ENCODE measurements around the gene ABHD5.
"Not testable (repeated sequence)": the region's sequence is repeated elsewhere in the genome, so short reads cannot be mapped to it uniquely, and the experiment has no call there.

Gene ABHD5

DNA sequence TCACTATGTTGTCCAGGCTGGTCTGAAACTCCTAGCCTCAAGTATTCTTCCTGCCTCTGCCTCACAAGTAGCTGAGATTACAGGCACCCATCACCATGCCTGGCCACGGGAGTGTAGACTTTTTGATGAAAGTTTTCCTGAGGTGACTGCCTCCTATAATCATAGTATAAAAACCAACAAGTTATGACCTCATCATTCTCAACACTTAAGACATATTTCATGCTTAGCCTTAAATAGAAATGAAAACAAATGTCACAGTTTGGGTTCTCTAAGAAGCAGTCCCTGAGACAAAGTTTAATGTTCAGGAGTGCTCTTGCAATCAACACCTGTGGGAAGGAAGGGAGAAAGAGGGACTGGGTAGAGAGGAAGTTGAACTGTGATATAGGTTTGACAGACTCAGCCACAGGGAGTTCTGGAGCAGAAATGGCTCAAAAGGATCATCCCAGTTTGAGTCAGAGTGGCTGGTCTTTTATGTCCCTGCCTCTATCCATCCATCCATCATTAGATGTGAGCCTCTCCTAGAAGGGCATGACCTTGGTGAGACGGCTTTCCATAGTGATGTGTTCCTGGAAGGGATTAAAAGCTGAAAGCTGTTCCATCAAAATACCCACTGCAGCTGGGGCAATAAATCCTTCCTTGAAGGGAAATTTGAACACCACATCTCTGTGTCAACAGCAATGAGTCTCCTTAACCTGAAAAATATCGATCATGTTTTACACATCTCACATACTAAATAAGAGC, 16.2 kb upstream of the ABHD5 start:
- Mint-ChIP-seq H3K9me3 (no peaks in the 10 kb centered on the region), H3K36me3 (ENCODE audit: insufficient read depth) (no peaks in the 10 kb centered on the region), H3K4me1 (ENCODE audit: low read depth in 2 of 2) (no peaks in the 10 kb centered on the region), H3K27ac (no peak overlapping the region), H3K27me3 (peaks cover 30 to 48% of the 10 kb centered on the region in 2 donors), H3K4me3 (no peak overlapping the region)
- DNase-seq (no peak), ATAC-seq (replicated peaks) (no peak)

- Mint-ChIP-seq H3K27ac (no peak overlapping the region), H3K9me3 (no peaks in the 10 kb centered on the region), H3K4me3 (no peak overlapping the region), H3K27me3 (peaks cover 41 to 59% of the 10 kb centered on the region in 2 donors), H3K36me3 (ENCODE audit: insufficient read depth) (no peaks in the 10 kb centered on the region), H3K4me1 (ENCODE audit: low read depth in 2 of 2) (no peaks in the 10 kb centered on the region)
- no peak for DNase-seq
- no peak for ATAC-seq (replicated peaks)
Observed at GRCh38 chr3:43675593-43675992, 15.1 kb upstream of the ABHD5 start.

DNA sequence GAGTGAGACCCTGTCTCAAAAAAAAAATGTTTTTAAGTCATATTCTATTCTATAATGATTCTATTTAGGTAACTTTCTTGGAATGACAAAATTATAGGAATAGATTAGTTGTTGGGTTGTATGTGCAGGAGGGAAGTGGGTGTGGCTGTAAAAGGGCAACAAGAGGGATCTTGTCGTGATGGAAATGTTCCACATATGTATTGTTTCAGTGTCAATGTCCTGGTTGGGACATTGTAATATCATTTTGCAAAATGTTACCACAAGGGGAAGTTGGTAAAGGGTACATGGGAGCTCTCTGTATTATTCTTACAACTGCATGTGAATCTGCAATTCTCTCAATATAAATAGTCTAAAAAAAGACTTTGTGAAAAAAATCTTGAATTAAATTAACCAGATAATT, 14.3 kb upstream of the ABHD5 start:
- Mint-ChIP-seq H3K9me3 (no peaks in the 10 kb centered on the region), H3K36me3 (ENCODE audit: insufficient read depth) (no peaks in the 10 kb centered on the region), H3K4me1 (ENCODE audit: low read depth in 2 of 2) (no peaks in the 10 kb centered on the region), H3K27ac (no peak overlapping the region), H3K27me3 (peaks cover 47 to 63% of the 10 kb centered on the region in 2 donors), H3K4me3 (no peak overlapping the region)
- ATAC-seq (replicated peaks) (no peak), DNase-seq (no peak)

- not testable (repeated sequence) for H3K4me3 Mint-ChIP-seq; DNase-seq; H3K27ac Mint-ChIP-seq; H3K36me3 Mint-ChIP-seq (ENCODE audit: insufficient read depth); H3K9me3 Mint-ChIP-seq; ATAC-seq (replicated peaks); H3K4me1 Mint-ChIP-seq (ENCODE audit: low read depth in 2 of 2)
- H3K27me3 Mint-ChIP-seq = peaks cover 56 to 57% of the 10 kb centered on the region in 2 donors
Observed at GRCh38 chr3:43678375-43678774, 12.4 kb upstream of the ABHD5 start.

GRCh38 chr3:43678887-43679449, 11.8 kb upstream of the ABHD5 start:
- ATAC-seq (replicated peaks); DNase-seq; H3K9me3 Mint-ChIP-seq; H3K4me1 Mint-ChIP-seq (ENCODE audit: low read depth in 2 of 2); H3K27ac Mint-ChIP-seq; H3K36me3 Mint-ChIP-seq (ENCODE audit: insufficient read depth); H3K4me3 Mint-ChIP-seq: not testable (repeated sequence)
- H3K27me3 Mint-ChIP-seq = peaks cover 51 to 52% of the 10 kb centered on the region in 2 donors

DNA sequence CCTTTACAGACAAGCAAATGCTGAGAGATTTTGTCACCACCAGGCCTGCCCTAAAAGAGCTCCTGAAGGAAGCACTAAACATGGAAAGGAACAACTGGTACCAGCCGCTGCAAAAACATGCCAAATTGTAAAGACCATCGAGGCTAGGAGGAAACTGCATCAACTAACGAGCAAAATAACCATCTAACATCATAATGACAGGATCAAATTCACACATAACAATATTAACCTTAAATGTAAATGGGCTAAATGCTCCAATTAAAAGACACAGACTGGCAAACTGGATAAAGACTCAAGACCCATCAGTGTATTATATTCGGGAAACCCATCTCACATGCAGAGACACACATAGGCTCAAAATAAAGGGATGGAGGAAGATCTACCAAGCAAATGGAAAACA, 9.9 kb upstream of the ABHD5 start:
- not testable (repeated sequence) for H3K4me3 Mint-ChIP-seq; H3K9me3 Mint-ChIP-seq; DNase-seq; ATAC-seq (replicated peaks); H3K27ac Mint-ChIP-seq; H3K4me1 Mint-ChIP-seq (ENCODE audit: low read depth in 2 of 2); H3K36me3 Mint-ChIP-seq (ENCODE audit: insufficient read depth)
- H3K27me3 Mint-ChIP-seq = peaks cover 42 to 57% of the 10 kb centered on the region in 2 donors

- Mint-ChIP-seq H3K27me3 (peaks cover 26 to 38% of the 10 kb centered on the region in 2 donors), H3K4me3 (no peak overlapping the region), H3K9me3 (no peaks in the 10 kb centered on the region), H3K27ac (no peak overlapping the region), H3K4me1 (ENCODE audit: low read depth in 2 of 2) (no peaks in the 10 kb centered on the region), H3K36me3 (ENCODE audit: insufficient read depth) (peaks cover 6% of the 10 kb centered on the region)
- DNase-seq (no peak), ATAC-seq (replicated peaks) (no peak)
Observed at GRCh38 chr3:43684944-43685343, 5.8 kb upstream of the ABHD5 start.

DNA sequence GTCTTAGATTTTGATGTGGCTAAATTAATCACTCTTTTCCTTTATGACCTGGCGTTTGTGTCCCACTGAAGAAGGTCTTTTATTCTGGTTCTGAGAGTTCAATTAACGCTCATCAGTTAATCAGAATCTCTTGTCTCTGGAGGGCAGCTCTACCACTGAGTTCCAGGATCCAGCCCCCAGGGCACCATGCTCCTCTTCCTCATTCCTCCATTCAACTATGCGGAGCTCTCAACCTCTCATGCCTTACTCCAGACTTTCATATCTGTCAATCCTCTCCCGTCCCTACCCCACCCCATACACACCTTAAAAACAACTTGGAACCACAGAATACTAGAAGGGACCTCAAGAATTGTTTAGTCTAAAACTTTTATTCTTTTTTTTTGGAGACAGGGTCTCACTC, 4.8 kb upstream of the ABHD5 start:
- ATAC-seq (replicated peaks) (no peak), DNase-seq (no peak)
- Mint-ChIP-seq H3K4me1 (ENCODE audit: low read depth in 2 of 2) (peaks cover 4 to 7% of the 10 kb centered on the region in 2 donors), H3K9me3 (no peaks in the 10 kb centered on the region), H3K27ac (no peak overlapping the region), H3K4me3 (no peak overlapping the region), H3K36me3 (ENCODE audit: insufficient read depth) (peaks cover 14% of the 10 kb centered on the region), H3K27me3 (peaks cover 17 to 29% of the 10 kb centered on the region in 2 donors)

GRCh38 chr3:43686333-43686699, 4.4 kb upstream of the ABHD5 start:
- Mint-ChIP-seq H3K27me3 (peaks cover 13 to 27% of the 10 kb centered on the region in 2 donors), H3K36me3 (ENCODE audit: insufficient read depth) (peaks cover 16% of the 10 kb centered on the region), H3K4me1 (ENCODE audit: low read depth in 2 of 2) (peaks cover 4 to 7% of the 10 kb centered on the region in 2 donors), H3K27ac (no peak overlapping the region), H3K4me3 (no peak overlapping the region), H3K9me3 (no peaks in the 10 kb centered on the region)
- DNase-seq (no peak), ATAC-seq (replicated peaks) (no peak)

DNA sequence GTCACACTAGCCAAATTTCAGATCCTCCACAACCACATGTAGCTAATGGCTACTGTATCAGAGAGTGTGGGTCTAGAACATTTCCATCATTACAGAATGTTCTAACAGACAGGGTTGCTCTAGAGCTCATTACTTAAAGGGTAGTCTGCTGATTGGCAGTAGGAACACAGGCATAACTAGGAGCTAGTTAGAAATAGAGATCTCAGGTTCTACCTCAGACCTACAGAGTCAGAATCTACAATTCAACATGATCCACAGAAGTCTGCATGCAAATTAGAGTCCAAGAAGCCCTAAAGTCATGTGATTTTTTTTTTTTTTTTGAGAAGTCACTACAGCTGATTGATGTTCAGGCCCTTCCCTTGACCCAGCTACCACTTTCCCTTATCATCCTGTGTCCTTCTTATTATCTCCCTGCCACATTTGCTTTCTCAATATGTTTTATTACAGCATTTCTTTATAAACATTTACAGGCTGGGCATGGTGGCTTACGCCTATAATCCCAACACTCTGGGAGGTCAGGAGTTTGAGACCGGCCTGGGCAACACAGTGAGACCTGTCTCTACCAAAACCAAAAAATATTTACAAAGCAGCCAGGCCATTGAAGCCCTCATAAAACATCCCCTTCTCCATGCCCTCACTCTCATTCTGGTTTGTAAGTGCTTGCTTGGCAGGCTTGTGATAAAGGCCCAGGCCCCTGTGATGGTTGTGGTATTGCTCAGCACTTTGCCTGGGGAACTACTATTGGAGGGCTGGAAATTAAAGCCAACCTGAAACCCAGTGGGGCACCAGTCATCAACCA, 3.8 kb upstream of the ABHD5 start:
- peaks cover 7 to 12% of the 10 kb centered on the region in 2 donors for H3K4me1 Mint-ChIP-seq (ENCODE audit: low read depth in 2 of 2)
- no peaks in the 10 kb centered on the region for H3K9me3 Mint-ChIP-seq
- peaks cover 20% of the 10 kb centered on the region for H3K36me3 Mint-ChIP-seq (ENCODE audit: insufficient read depth)
- peaks cover 7 to 21% of the 10 kb centered on the region in 2 donors for H3K27me3 Mint-ChIP-seq
- ATAC-seq (replicated peaks) (no peak), DNase-seq (no peak)
- no peak overlapping the region for H3K4me3 Mint-ChIP-seq
- H3K27ac Mint-ChIP-seq = peak overlapping the region in 1 of 2 donors; percentile 46

- H3K27ac Mint-ChIP-seq = no peak overlapping the region
- no peak overlapping the region for H3K4me3 Mint-ChIP-seq
- DNase-seq (no peak), ATAC-seq (replicated peaks) (no peak)
- H3K27me3 Mint-ChIP-seq = peaks cover 2 to 15% of the 10 kb centered on the region in 2 donors
- H3K9me3 Mint-ChIP-seq = no peaks in the 10 kb centered on the region
- peaks cover 12 to 17% of the 10 kb centered on the region in 2 donors for H3K4me1 Mint-ChIP-seq (ENCODE audit: low read depth in 2 of 2)
- H3K36me3 Mint-ChIP-seq (ENCODE audit: insufficient read depth) = peaks cover 21% of the 10 kb centered on the region
Observed at GRCh38 chr3:43687499-43687811, 3.3 kb upstream of the ABHD5 start.

GRCh38 chr3:43688245-43688650, 2.5 kb upstream of the ABHD5 start:
- Mint-ChIP-seq H3K9me3 (no peaks in the 10 kb centered on the region), H3K36me3 (ENCODE audit: insufficient read depth) (peaks cover 21% of the 10 kb centered on the region), H3K4me3 (no peak overlapping the region), H3K4me1 (ENCODE audit: low read depth in 2 of 2) (peaks cover 15 to 22% of the 10 kb centered on the region in 2 donors), H3K27me3 (peaks cover 0 to 7% of the 10 kb centered on the region in 2 donors), H3K27ac (no peak overlapping the region)
- no peak for ATAC-seq (replicated peaks)
- DNase-seq = no peak

GRCh38 chr3:43689166-43689565, 1.6 kb upstream of the ABHD5 start:
- no peak for DNase-seq
- no peaks in the 10 kb centered on the region for H3K9me3 Mint-ChIP-seq
- H3K27ac Mint-ChIP-seq = peak overlapping the region in 1 of 2 donors; percentile 3
- H3K36me3 Mint-ChIP-seq (ENCODE audit: insufficient read depth) = peaks cover 21% of the 10 kb centered on the region
- ATAC-seq (replicated peaks) = no peak
- H3K4me1 Mint-ChIP-seq (ENCODE audit: low read depth in 2 of 2) = peaks cover 15 to 27% of the 10 kb centered on the region in 2 donors
- H3K4me3 Mint-ChIP-seq = peak overlapping the region; percentile 85 to 88
- peaks cover 0 to 3% of the 10 kb centered on the region in 2 donors for H3K27me3 Mint-ChIP-seq

Measured in effector memory CD8-positive, alpha-beta T cell (primary cell).